ENCODE measurements around the gene IQSEC2. TPM values are rescaled to one million over a fixed set of nuclear protein-coding genes. Genes with fewer than 3 reads are reported as not detected.

The IQSEC2 gene
- total RNA-seq, 1 donor from 2014 or later: 8.0 TPM

DNA sequence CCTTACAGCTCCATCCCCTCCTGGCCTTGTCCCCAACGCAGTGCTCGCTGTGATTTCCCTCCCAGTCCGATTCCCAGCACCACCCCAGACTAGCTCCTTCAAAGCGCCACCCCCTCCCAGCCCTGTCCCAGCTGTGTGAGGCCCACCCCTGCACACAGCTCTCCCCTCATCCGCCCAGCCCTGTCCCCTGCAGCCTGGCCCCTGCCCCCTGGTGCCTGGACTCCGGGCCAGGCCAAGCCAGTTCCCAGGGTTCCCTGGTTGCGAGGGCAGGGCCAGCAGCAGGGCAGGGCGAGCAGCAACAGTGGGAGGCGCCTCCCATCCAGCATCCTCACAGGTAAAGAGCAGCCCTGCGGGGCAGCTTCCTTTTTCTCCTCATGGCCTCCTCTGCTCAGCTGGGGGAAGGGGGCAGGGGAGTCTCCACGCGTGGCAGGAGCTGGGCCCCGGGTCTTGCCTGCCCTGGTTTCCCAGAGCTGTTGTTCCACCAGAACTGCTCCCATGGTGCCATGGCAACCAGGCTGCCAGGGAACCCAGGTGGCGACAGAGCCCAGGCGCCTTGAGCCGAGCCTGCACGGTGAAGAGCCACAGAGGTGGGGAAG lies 24.8 kb downstream of the IQSEC2 start:
- Mint-ChIP-seq H3K9me3 (ENCODE audit: low read depth) (peaks cover 12% of the 10 kb centered on the region), H3K4me3 (ENCODE audit: unreplicated experiment) (no peak overlapping the region), H3K36me3 (ENCODE audit: low read depth) (peaks cover 6% of the 10 kb centered on the region), H3K4me1 (ENCODE audit: low read depth) (no peaks in the 10 kb centered on the region), H3K27ac (ENCODE audit: unreplicated experiment) (no peak overlapping the region), H3K27me3 (ENCODE audit: low read depth) (no peaks in the 10 kb centered on the region)
- TF ChIP-seq, protein P1, sequence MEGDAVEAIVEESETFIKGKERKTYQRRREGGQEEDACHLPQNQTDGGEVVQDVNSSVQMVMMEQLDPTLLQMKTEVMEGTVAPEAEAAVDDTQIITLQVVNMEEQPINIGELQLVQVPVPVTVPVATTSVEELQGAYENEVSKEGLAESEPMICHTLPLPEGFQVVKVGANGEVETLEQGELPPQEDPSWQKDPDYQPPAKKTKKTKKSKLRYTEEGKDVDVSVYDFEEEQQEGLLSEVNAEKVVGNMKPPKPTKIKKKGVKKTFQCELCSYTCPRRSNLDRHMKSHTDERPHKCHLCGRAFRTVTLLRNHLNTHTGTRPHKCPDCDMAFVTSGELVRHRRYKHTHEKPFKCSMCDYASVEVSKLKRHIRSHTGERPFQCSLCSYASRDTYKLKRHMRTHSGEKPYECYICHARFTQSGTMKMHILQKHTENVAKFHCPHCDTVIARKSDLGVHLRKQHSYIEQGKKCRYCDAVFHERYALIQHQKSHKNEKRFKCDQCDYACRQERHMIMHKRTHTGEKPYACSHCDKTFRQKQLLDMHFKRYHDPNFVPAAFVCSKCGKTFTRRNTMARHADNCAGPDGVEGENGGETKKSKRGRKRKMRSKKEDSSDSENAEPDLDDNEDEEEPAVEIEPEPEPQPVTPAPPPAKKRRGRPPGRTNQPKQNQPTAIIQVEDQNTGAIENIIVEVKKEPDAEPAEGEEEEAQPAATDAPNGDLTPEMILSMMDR (IDR thresholded peaks at IDR 0.05): no peak
- DNase-seq (ENCODE audit: low spot score): no peak

DNA sequence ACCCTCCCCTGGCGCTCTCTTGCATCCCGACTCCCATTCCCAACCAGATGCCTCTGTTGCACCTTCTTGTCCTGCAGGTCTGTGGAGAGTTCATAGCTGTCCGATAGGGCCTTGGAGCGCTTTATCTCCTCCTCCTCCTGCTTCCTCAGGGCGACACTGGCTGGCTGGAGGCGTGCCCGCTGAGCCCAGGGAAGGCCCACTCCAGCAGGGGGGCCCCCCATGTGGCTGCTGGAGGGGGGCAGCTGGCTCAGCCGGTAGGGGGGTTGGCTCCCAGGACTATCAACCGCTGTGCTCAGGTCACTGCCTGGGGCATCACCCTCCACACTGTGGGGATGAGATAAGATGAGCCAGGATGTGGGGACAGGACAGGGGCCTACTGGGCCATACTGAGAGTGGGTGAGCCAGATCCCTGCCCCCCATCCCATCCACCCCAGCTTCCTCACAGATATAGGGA lies 25.6 kb downstream of the IQSEC2 start:
- H3K36me3 Mint-ChIP-seq (ENCODE audit: low read depth): peaks cover 6% of the 10 kb centered on the region
- peaks cover 12% of the 10 kb centered on the region for H3K9me3 Mint-ChIP-seq (ENCODE audit: low read depth)

DNA sequence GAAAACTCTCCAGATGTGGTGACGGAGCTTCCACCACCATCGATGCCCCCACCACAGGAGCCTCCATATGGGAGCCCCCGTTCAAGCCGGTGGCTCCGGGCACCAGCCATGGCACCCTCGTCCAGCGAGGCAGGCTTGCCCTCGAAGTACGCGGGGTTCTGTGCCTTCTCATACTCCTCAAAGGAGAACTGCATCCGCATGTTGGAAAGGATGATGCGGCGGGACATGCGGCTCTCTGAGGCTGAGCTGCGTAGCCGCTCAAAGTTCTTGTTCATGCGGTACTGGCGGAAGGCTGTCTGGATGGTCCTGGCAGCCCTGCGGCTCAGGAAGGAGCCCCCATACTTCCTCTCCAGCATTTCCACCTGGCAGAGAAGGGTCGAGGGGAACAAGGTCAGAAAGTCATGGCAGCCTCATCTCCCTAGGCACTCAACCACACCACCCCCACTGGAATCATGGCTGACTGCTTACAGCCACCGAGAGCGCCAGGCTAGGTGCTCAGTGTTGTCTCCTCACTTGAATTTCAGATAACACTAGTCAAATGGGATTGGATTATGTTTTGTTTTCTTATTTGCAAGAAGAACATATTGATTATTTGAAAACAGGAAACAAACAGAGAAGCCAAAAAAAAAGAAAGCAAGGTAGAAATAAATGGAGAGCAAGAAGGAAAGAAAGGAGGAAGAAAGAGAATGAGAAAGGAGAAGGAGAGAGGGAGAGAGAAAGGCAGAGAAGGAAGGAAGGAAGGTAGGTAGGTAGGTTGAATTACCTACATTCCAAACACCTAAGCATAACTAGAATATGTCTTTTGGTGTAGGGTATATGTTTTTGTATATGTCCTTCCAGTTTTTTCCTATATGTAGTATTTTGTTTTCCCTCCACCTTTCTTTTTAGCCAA lies 26.6 kb downstream of the IQSEC2 start:
- Mint-ChIP-seq H3K4me3 (ENCODE audit: unreplicated experiment) (no peak overlapping the region), H3K27ac (ENCODE audit: unreplicated experiment) (no peak overlapping the region), H3K9me3 (ENCODE audit: low read depth) (peaks cover 9% of the 10 kb centered on the region), H3K27me3 (ENCODE audit: low read depth) (no peaks in the 10 kb centered on the region), H3K36me3 (ENCODE audit: low read depth) (peaks cover 6% of the 10 kb centered on the region), H3K4me1 (ENCODE audit: low read depth) (no peaks in the 10 kb centered on the region)
- DNase-seq (ENCODE audit: low spot score): no peak
- TF ChIP-seq, protein P1 (IDR thresholded peaks at IDR 0.05): no peak

More for the DNA sequence above, 25.6 kb downstream of the IQSEC2 start:
- Mint-ChIP-seq H3K27me3 (ENCODE audit: low read depth) (no peaks in the 10 kb centered on the region), H3K4me3 (ENCODE audit: unreplicated experiment) (no peak overlapping the region), H3K4me1 (ENCODE audit: low read depth) (no peaks in the 10 kb centered on the region), H3K27ac (ENCODE audit: unreplicated experiment) (no peak overlapping the region)
- TF ChIP-seq, protein P1 (IDR thresholded peaks at IDR 0.05): no peak
- no peak for DNase-seq (ENCODE audit: low spot score)

DNA sequence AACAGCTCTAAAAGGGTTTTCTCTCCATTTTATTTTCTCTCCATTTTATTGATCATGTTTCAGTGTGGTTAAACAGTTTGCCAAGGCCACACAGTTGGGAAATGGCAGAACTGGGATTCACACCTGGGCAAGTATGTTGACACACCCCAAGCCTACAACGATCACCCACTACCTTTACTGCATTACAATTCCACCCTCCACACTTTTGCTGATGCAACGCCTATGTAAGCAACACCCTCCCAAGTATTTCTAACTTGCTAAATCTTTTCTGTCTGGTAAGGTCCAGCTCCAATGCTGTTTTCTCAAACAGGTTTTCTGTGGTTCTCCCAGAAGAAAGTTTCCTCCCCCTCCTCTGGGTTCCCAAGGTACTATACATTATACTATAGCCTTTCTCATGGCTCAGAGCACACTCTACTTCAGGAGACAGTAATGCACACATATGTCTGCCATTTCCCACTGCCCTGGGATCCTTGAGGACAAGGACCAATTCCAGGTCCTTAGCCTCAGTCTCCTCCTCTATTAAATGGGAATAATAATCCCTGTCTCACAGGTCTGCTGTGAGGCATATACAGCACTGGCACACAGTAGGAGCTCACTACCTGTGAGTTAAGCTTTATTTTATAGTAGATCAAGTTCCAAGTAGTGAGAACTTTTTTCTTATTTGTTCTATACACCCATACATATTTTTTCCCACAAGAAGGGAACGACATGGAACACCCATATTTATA lies 27.9 kb downstream of the IQSEC2 start:
- H3K27ac Mint-ChIP-seq (ENCODE audit: unreplicated experiment): no peak overlapping the region
- TF ChIP-seq, protein P1 (IDR thresholded peaks at IDR 0.05): no peak
- peaks cover 9% of the 10 kb centered on the region for H3K9me3 Mint-ChIP-seq (ENCODE audit: low read depth)

DNA sequence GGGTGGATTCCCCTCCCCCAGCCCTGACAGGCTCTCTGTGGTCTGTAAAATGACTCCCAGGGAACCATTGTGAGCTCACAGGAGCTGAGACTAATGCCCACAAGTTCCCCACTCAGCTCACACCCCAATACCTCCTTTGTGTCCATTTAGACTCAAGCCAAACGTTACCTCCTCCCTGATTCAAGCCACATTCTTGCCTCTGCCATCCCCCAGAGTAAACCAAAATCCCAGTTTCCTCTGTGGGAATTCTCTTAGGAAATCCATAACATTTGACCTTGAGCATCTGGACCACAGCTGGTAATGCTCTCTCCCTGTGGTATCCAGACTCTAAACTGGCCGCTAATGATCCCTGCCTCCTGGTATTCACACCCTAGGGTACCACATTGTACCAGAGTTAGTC lies 30.1 kb downstream of the IQSEC2 start:
- TF ChIP-seq, protein P1 (IDR thresholded peaks at IDR 0.05): no peak
- Mint-ChIP-seq H3K4me1 (ENCODE audit: low read depth) (no peaks in the 10 kb centered on the region), H3K36me3 (ENCODE audit: low read depth) (peaks cover 8% of the 10 kb centered on the region), H3K9me3 (ENCODE audit: low read depth) (peaks cover 9% of the 10 kb centered on the region), H3K27me3 (ENCODE audit: low read depth) (no peaks in the 10 kb centered on the region), H3K27ac (ENCODE audit: unreplicated experiment) (no peak overlapping the region), H3K4me3 (ENCODE audit: unreplicated experiment) (no peak overlapping the region)
- DNase-seq (ENCODE audit: low spot score): no peak

More for the DNA sequence above, 27.9 kb downstream of the IQSEC2 start:
- DNase-seq (ENCODE audit: low spot score): no peak
- H3K27me3 Mint-ChIP-seq (ENCODE audit: low read depth): no peaks in the 10 kb centered on the region
- no peak overlapping the region for H3K4me3 Mint-ChIP-seq (ENCODE audit: unreplicated experiment)
- H3K36me3 Mint-ChIP-seq (ENCODE audit: low read depth): peaks cover 6% of the 10 kb centered on the region
- no peaks in the 10 kb centered on the region for H3K4me1 Mint-ChIP-seq (ENCODE audit: low read depth)
